ENCODE data around the gene ARMC7.

GRCh38 chr17:75130059-75130631 is 20.4 kb downstream of the ARMC7 start:
- TF ChIP-seq CTCF (IDR thresholded peaks at IDR 0.05), result no peak
- no peak for TF ChIP-seq POLR2A (IDR thresholded peaks at IDR 0.05)

All from uterus (tissue), 2 donors.